Esophagus squamous epithelium (tissue), 5 donors: ENCODE measurements around the gene DERA. TPM values are rescaled to one million over a fixed set of nuclear protein-coding genes. Genes with fewer than 3 reads are reported as not detected.

Source experiments
- DNase-seq: peaks from one replicate; lab custom pipeline; 2025; lab: John Stamatoyannopoulos, UW
- H3K27ac ChIP-seq, 4 donors: fragments of 200-600 bp; sonication (generic); one replicate each; pipeline ENCODE4 v1.5.1; 2016 to 2019; ENCODE audit warnings: mild to moderate bottlenecking in 1 of 4
- H3K27me3 ChIP-seq, 4 donors: fragments of 200-600 bp; sonication (generic); 1 replicate in 3 of 4; 2 replicates in 1 of 4; pipeline versions ENCODE4 v1.5.1 to v1.6.0; 2017 to 2021; ENCODE audit warnings: antibody characterized with exemption in 1 of 4
- H3K36me3 ChIP-seq, 3 donors: fragments of 200-600 bp; sonication (generic); one replicate each; pipeline ENCODE4 v1.5.1; 2016 to 2019
- H3K4me1 ChIP-seq, 3 donors: fragments of 200-600 bp; sonication (generic); one replicate each; pipeline ENCODE4 v1.5.1; 2017 to 2019
- H3K4me3 ChIP-seq, 4 donors: fragments of 200-600 bp; sonication (generic); 1 replicate in 3 of 4; 2 replicates in 1 of 4; pipeline ENCODE4 v1.5.1; 2016 to 2019; ENCODE audit warnings: mild to moderate bottlenecking in 2 of 4, moderate library complexity in 1 of 4
- H3K9me3 ChIP-seq, 3 donors: fragments of 200-600 bp; sonication (generic); one replicate each; pipeline ENCODE4 v1.5.1; 2016 to 2019
- CTCF ChIP-seq, 6 experiments: fragments of 450-650 bp in 4 of 6; fragments of 200-600 bp in 2 of 6; sonication (generic) in 2 of 6; IDR thresholded peaks; one replicate each; pipeline ENCODE4 v1.5.1; 2016 to 2019; ENCODE audit warnings: antibody characterized with exemption in 6 of 6, mild to moderate bottlenecking in 4 of 6, moderate library complexity in 4 of 6
- POLR2A ChIP-seq, 4 donors: fragments of 450-650 bp; IDR thresholded peaks; one replicate each; pipeline ENCODE4 v1.6.1; 2017; ENCODE audit warnings: antibody characterized with exemption in 4 of 4, mild to moderate bottlenecking in 4 of 4, moderate library complexity in 3 of 4
- WGBS, 2 donors: methylation state at CpG; one replicate each; pipeline ENCODE4 v1.1.5; 2018; 5-methylcytosine and 5-hydroxymethylcytosine counted together
- intact Hi-C: fragments of 100-400 bp; cut with DNase I; formaldehyde crosslinking; loops from one replicate; pipeline ENCODE4 v1.15.0; 2022
- total RNA-seq, 4 donors: library from RNA; depleted of rRNA; stranded (reverse); fragments of >200 nt; gene quantifications; one replicate each; pipeline ENCODE4 v1.1.0, GENCODE V29; 2016
- donor health status: DM: yes; HTN: yes; CAD: no.

Gene DERA
- total RNA-seq, 4 donors from 2014 or later: 25.8 to 68.2 (median 41.7) TPM

- intact Hi-C loops: no loop called here
- H3K27me3 ChIP-seq: no peaks in the 10 kb centered on the region
- no peaks in the 10 kb centered on the region for H3K4me1 ChIP-seq
Observed at GRCh38 chr12:15996254-15996653, 85.1 kb downstream of the DERA start.

GRCh38 chr12:15996948-15997347, 85.8 kb downstream of the DERA start:
- no peak overlapping the region for H3K4me3 ChIP-seq
- peaks cover 0 to 32% (median 0%) of the 10 kb centered on the region in 3 donors for H3K36me3 ChIP-seq
- no peak for DNase-seq
- H3K27me3 ChIP-seq: no peaks in the 10 kb centered on the region
- intact Hi-C loops: no loop called here
- no peaks in the 10 kb centered on the region for H3K4me1 ChIP-seq
- 81 to 88% methylated on average over 1 of the region's 1 CpG for WGBS, 2 donors
- no peak overlapping the region for H3K27ac ChIP-seq
- TF ChIP-seq POLR2A (IDR thresholded peaks at IDR 0.05) (no peak), CTCF (IDR thresholded peaks at IDR 0.05) (no peak)
- no peaks in the 10 kb centered on the region for H3K9me3 ChIP-seq

More at GRCh38 chr12:15996254-15996653, 85.1 kb downstream of the DERA start:
- DNase-seq: no peak
- Histone ChIP-seq H3K4me3 (no peak overlapping the region), H3K27ac (no peak overlapping the region), H3K36me3 (peaks cover 0 to 36% (median 0%) of the 10 kb centered on the region in 3 donors), H3K9me3 (no peaks in the 10 kb centered on the region)
- no peak for TF ChIP-seq CTCF (IDR thresholded peaks at IDR 0.05)
- 45 to 59% methylated on average over 3 of the region's 3 CpGs for WGBS, 2 donors

- WGBS, 2 donors: 93 to 94% methylated on average over 2 of the region's 2 CpGs
- DNase-seq: no peak
- Histone ChIP-seq H3K4me3 (no peak overlapping the region), H3K4me1 (no peaks in the 10 kb centered on the region), H3K9me3 (no peaks in the 10 kb centered on the region), H3K27ac (no peak overlapping the region), H3K27me3 (no peaks in the 10 kb centered on the region), H3K36me3 (peaks cover 0 to 32% (median 0%) of the 10 kb centered on the region in 3 donors)
- TF ChIP-seq CTCF (IDR thresholded peaks at IDR 0.05): no peak
- TF ChIP-seq POLR2A (IDR thresholded peaks at IDR 0.05): no peak
- intact Hi-C loops: no loop called here
Observed at GRCh38 chr12:15997910-15998309, 86.8 kb downstream of the DERA start.

- no peaks in the 10 kb centered on the region for H3K27me3 ChIP-seq
Observed at GRCh38 chr12:16002880-16003279, 91.7 kb downstream of the DERA start.

GRCh38 chr12:16003460-16003859, 92.3 kb downstream of the DERA start:
- WGBS, 2 donors: 86 to 88% methylated on average over 3 of the region's 3 CpGs
- Histone ChIP-seq H3K4me3 (no peak overlapping the region), H3K27me3 (no peaks in the 10 kb centered on the region), H3K9me3 (no peaks in the 10 kb centered on the region), H3K36me3 (peaks cover 0 to 37% (median 0%) of the 10 kb centered on the region in 3 donors), H3K27ac (no peak overlapping the region), H3K4me1 (no peaks in the 10 kb centered on the region)
- intact Hi-C loops: no loop called here
- DNase-seq: no peak
- no peak for TF ChIP-seq CTCF (IDR thresholded peaks at IDR 0.05)
- TF ChIP-seq POLR2A (IDR thresholded peaks at IDR 0.05): no peak

More at GRCh38 chr12:16002880-16003279, 91.7 kb downstream of the DERA start:
- no peak for DNase-seq
- TF ChIP-seq POLR2A (IDR thresholded peaks at IDR 0.05): no peak
- TF ChIP-seq CTCF (IDR thresholded peaks at IDR 0.05): no peak
- Histone ChIP-seq H3K36me3 (peaks cover 0 to 43% (median 0%) of the 10 kb centered on the region in 3 donors), H3K27ac (no peak overlapping the region), H3K4me3 (no peak overlapping the region), H3K4me1 (no peaks in the 10 kb centered on the region), H3K9me3 (no peaks in the 10 kb centered on the region)
- intact Hi-C loops: no loop called here
